Activated CD8-positive, alpha-beta memory T cell treated with anti-CD3 and anti-CD28 coated beads for 1 hour (primary cell): ENCODE data around the gene POTEH.
"Not testable (repeated sequence)": the region's sequence is repeated elsewhere in the genome, so short reads cannot be mapped to it uniquely, and the experiment has no call there.

Experiments
- DNase-seq, 2 donors: peaks; one replicate each; pipeline ENCODE4 v3.0.0-alpha.2; 2020; ENCODE audit warnings: low read depth in 1 of 2; ENCODE audit errors: extremely low read depth in 1 of 2

Gene POTEH

GRCh38 chr22:15689749-15690125 is at the start of gene POTEH:
Gene POTEH, plus strand, starts transcription at chr22:15690026. Its CDS starts 52 bp downstream, at chr22:15690078.
- not testable (repeated sequence) for DNase-seq

DNA sequence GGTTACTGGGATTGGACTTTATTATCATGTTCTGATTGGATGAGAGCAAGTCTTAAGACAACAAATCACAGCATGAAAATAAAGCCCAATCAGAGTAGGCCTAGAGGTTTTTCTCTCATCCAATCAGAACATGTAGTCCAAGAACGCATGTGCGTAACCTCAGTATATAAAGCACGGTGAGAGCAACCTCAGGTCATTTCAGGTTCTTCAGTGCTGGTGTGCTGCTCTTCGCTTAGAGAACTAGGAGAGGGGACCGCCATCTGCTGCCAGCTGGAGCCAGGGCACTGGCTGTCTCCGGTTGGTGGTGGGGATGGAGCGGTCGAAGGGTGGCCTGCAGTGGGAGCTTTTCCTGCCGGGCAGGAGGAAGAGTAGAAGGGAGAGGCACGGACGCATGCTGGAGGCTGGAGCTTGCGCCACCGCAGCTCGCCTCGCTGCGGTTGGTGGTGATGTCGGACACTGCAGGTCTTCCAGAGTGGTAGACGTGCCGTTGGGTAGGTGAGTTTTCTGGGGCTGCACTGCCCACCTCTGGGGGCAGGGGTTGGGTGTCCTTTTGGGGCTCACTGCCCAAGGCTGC is 47.5 kb upstream of the POTEH start:
- DNase-seq, result not testable (repeated sequence)

DNA sequence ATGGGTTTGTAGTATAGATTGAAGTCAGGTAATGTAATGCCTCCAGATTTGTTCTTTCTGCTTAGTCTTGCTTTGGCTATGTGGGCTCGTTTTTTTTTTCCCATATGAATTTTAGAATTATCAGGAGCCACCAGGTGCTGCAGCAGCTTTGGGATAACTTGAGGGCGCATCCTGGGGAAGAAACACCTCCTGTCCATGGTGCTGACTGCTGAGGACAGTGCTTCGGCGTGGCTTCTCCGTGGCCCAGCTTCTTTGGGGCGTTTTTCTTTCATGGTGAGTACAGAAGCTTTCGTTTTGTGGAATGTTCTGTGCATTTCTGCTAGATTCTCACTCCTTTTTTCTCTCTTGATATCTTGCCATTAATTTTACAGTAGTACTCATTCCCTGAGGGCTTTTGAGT is 37.9 kb upstream of the POTEH start:
- DNase-seq, result not testable (repeated sequence)

DNA sequence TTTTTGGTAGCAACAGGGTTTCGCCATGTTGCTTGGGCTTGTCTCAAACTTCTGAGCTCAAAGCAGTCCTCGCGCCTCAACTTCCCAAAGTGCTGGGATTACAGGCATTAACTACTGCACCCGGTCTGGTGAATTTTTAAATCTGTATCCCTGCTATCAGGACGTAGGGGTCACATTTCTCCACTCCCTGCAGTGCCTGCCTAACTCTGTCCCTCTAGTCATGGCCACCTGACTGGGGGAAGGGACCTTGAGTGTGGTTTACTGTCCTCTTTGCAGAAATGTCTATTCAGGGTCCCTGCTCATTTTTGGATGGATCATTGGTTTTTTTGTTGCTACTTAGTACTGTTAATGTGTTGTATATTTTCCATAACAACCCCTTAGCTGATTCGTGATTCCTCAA is 37.1 kb upstream of the POTEH start:
- DNase-seq, result not testable (repeated sequence)

DNA sequence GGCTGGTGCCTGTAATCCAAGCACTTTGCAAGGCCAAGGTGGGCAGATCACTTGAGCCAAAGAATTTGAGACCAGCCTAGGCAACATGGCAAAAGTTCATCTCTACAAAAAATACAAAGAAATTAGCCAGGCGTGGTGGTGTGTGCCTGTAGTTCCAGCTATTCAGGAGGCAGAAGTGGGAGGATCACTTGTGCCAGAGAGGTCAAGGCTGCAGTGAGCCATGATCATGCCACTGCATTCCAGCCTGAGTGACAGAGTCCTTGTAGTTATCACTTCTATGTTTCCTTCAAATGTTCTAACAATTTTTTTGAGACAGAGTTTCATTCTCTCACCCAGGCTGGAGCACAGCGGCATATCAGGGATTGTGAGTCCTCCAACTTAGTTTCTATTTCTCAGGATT is 36.6 kb upstream of the POTEH start:
- DNase-seq, result not testable (repeated sequence)

- not testable (repeated sequence) for DNase-seq
Measured at GRCh38 chr22:15661102-15661501, 28.7 kb upstream of the POTEH start.

- DNase-seq, result not testable (repeated sequence)
Measured at GRCh38 chr22:15664682-15665081, 25.1 kb upstream of the POTEH start.

- DNase-seq, result not testable (repeated sequence)
Measured at GRCh38 chr22:15665478-15665877, 24.3 kb upstream of the POTEH start.

- DNase-seq, result not testable (repeated sequence)
Measured at GRCh38 chr22:15669430-15669829, 20.4 kb upstream of the POTEH start.

GRCh38 chr22:15679702-15680101 is 10.1 kb upstream of the POTEH start:
- DNase-seq, result not testable (repeated sequence)

- DNase-seq, result not testable (repeated sequence)
Measured at GRCh38 chr22:15684115-15684514, 5.7 kb upstream of the POTEH start.

- not testable (repeated sequence) for DNase-seq
Measured at GRCh38 chr22:15684695-15685094, 5.1 kb upstream of the POTEH start.

DNA sequence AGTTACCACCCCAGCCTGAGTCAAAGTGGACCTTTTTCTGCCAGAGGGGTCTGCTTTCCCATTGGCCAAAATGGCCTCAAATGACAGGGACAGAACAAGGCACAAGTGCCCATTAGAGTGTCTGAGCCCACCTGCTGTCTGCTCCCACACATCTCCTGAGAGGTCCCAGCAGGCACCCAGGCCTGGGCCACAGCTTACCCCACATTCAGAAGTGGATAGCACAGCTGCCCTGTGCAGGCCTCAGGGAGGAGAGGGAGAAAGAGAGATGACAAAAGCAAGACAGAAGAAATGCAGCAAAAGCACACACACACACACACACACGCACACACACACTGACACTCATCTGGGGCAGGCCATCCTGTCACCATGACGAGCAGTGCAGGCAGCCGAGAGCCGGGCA is 4.2 kb upstream of the POTEH start:
- not testable (repeated sequence) for DNase-seq

DNA sequence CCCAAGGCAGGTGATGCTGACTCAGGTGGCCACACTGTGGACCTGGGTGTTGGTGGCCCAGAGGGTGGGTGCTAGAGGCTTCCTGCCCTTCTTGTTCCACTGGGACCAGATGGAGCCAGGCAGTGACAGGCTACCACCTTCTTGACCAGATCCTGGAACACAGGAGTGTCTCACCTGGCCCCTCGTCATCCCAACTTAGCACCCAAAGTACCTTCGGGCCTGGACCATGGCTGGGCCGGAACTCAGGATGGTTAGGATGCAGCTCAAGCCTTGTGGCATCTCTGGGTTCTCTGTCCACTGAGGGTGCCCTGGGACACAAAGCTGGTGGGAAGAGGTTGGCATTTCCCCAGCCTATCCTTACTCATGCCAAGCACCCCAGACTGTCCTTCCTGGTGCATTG is 2.7 kb upstream of the POTEH start:
- DNase-seq, result not testable (repeated sequence)

DNA sequence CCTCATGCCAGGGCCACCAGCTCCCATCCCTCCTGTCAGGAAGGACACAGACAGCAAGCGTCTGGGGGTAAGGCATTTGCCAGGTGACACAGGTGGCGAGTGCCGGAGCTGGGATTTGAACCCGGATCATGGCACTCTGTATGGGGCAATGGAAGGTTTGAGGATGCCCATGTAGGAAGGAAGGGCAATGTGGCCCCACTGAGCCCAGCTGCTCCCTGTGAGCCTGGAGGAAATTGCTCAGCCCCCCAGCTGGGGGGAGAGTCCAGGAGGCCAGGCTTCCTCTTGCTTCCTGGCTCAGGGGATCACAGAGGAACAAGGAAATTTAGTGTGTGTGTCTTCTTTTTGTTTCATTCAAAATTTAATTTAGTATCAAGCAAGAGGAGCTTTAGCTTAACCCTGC is 2.1 kb upstream of the POTEH start:
- not testable (repeated sequence) for DNase-seq

- not testable (repeated sequence) for DNase-seq
Measured at GRCh38 chr22:15688090-15688489, 1.7 kb upstream of the POTEH start.

DNA sequence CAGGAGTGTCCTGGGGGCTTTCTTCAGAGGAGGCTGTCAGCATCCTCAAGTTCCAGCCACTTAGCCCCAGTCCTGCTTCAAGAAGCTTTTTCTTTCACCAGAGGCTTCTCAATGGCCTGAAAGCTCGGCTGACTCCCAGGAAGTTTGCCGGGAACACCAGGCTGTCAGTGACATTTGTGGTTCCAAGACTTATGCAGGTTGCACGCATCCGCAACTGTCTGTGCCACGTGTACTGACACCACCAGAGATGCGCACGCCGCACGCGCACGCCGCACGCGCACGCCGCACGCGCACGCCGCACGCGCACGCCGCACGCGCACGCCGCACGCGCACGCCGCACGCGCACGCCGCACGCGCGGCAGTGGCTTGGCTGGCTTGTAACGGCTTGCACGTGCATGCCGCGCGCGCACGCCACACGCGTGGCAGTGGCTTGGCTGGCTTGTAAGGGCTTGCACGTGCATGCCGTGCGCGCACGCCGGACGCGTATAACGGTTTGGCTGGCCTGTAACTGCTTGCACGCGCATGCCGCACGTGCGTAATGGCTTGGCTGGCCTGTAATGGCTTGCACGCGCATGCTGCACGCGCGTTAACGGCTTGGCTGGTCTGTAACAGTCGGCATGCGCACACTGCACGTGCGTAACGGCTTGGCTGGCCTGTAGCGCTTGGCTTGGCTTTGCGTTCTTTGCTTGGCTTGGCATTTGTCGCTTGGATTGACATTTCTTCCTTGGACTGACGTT is 646 bp upstream of the POTEH start:
- not testable (repeated sequence) for DNase-seq

DNA sequence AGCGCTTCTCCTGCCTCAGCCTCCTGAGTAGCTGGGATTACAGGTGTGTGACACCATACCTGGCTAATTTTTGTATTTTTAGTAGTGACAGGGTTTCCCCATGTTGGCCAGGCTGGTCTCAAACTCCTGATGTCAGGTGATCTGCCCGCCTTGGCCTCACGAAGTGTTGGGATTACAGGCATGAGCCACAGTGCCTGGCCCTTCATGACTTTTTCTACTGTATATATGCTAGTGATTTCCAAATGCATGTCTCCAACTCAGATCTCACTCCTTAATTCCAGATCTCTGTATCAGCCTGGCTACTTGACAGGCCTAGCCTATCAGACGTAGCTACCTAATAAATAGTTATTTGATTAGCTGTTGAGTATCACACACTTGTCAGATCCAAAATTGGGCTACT is 23.8 kb downstream of the POTEH start:
- not testable (repeated sequence) for DNase-seq

DNA sequence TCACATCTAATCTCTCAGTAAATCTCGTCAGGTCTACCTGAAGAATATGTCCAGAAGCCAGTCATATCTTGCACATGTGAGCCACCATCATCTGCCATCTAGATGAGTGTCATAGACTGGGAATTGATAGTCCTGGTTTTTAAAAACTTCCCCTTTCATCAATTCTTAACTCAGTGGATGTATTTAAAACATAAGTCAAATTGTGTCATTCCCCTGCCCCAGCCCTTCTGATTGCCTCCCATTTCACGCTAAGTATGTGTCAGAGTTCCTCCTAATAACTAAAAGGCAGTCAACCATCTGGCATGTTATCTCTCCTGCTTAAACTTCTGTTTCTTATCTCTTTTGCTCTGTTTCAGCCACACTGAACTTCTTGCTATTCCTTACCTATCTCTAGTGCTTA is 24.3 kb downstream of the POTEH start:
- not testable (repeated sequence) for DNase-seq

DNA sequence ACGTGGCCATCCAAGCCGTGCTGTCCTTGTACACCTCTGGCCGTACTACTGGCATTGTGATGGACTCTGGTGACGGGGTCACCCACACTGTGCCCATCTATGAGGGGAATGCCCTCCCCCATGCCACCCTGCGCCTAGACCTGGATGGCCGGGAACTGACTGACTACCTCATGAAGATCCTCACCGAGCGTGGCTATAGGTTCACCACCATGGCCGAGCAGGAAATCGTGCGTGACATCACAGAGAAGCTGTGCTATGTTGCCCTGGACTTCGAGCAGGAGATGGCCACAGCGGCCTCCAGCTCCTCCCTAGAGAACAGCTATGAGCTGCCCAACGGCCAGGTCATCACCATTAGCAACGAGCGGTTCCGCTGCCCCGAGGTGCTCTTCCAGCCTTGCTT is 32.1 kb downstream of the POTEH start:
- DNase-seq, result not testable (repeated sequence)

- DNase-seq, result not testable (repeated sequence)
Measured at GRCh38 chr22:15729209-15729917, 39.5 kb downstream of the POTEH start.

GRCh38 chr22:15731023-15731422 is 41.2 kb downstream of the POTEH start:
- DNase-seq, result not testable (repeated sequence)
